ENCODE results near the gene TLCD3A. TPM values are rescaled to one million over a fixed set of nuclear protein-coding genes. Genes with fewer than 3 reads are reported as not detected.

TLCD3A gene
- total and polyA plus RNA-seq, 2 of the 4 experiments (the other 2 are of a cell fraction): 15.2 to 35.0 TPM

GRCh38 chr17:778096-778495 lies 45.7 kb downstream of the TLCD3A start:
- no peak for ATAC-seq (ENCODE audit: low read depth)
- H3K36me3 ChIP-seq (ENCODE audit: control insufficient read depth, insufficient read depth, low read length): peaks cover 33% of the 10 kb centered on the region
- no peak overlapping the region for H2AK9ac ChIP-seq (replicated peaks; ENCODE audit: low read depth, low read length, poor library complexity)
- no peak overlapping the region for H2BK20ac ChIP-seq (ENCODE audit: low read depth, low read length)
- H3K27me3 ChIP-seq (ENCODE audit: control insufficient read depth, insufficient read depth, low read length): no peaks in the 10 kb centered on the region
- H4K5ac ChIP-seq (ENCODE audit: low read depth, low read length): no peak overlapping the region
- in situ Hi-C loops (cut with MboI; ENCODE audit: low sequenced_read_pairs) (no loop called here), dilution Hi-C loops (cut with HindIII; ENCODE audit: low sequenced_read_pairs, unreplicated experiment) (loop anchor here (25.0 kb wide), 1 partner anchor 209 kb away; the partner anchor contains the start of genes NXN and TIMM22), intact Hi-C loops (cut with micrococcal nuclease) (no loop called here)
- no peak overlapping the region for H3K9ac ChIP-seq (ENCODE audit: low read depth, low read length)
- ChIA-PET POLR2A (ENCODE audit: unreplicated experiment) (no interaction called here), CTCF (no interaction called here)
- no peak overlapping the region for H2BK120ac ChIP-seq (ENCODE audit: low read depth, low read length)
- no peak overlapping the region for H2AK5ac ChIP-seq (ENCODE audit: low read depth, low read length)
- H4K91ac ChIP-seq (ENCODE audit: insufficient read depth, low read depth, low read length): no peak overlapping the region
- H3K4me3 ChIP-seq (ENCODE audit: insufficient read depth, low read depth, low read length): no peak overlapping the region
- H3K27ac ChIP-seq (ENCODE audit: insufficient read depth, low read length): no peak overlapping the region
- no peaks in the 10 kb centered on the region for H3K9me3 ChIP-seq (ENCODE audit: control insufficient read depth, insufficient read depth, low read length)
- no peak overlapping the region for H2AFZ ChIP-seq (replicated peaks; ENCODE audit: low read length, poor library complexity)
- no peak overlapping the region for H3K14ac ChIP-seq (replicated peaks; ENCODE audit: low read depth, low read length)
- no peak overlapping the region for H3K18ac ChIP-seq (ENCODE audit: low read depth, low read length)
- H3K23ac ChIP-seq (ENCODE audit: low read depth, low read length): no peak overlapping the region
- no peak for TF ChIP-seq CEBPB (IDR thresholded peaks at IDR 0.05; ENCODE audit: low read depth, low read length)
- TF ChIP-seq BHLHE40 (IDR thresholded peaks at IDR 0.05; ENCODE audit: low read depth, low read length): no peak
- TF ChIP-seq MAFK (IDR thresholded peaks at IDR 0.05; ENCODE audit: low read depth, low read length): no peak
- BruUV-seq (replicated peaks): no TSS peak
- no peak overlapping the region for H2BK15ac ChIP-seq (ENCODE audit: low read depth, low read length)
- H3K4ac ChIP-seq (ENCODE audit: low read depth, low read length): no peak overlapping the region
- H3K79me1 ChIP-seq (ENCODE audit: low read depth in 1 of 2, low read length in 2 of 2): peaks cover 26 to 59% of the 10 kb centered on the region in 2 experiments
- no peaks in the 10 kb centered on the region for H3K9me1 ChIP-seq (ENCODE audit: insufficient read depth, low read length)
- DNase-seq: no peak
- no peak overlapping the region for H2BK5ac ChIP-seq (ENCODE audit: low read depth, low read length, poor library complexity, severe bottlenecking)
- WGBS, 2 experiments (ENCODE audit: extremely low coverage in 2 of 2, insufficient read length in 1 of 2): 80% methylated on average over 1 of the region's 11 CpGs; no CpG with 5 or more reads in 1 of the 2 experiments
- H4K20me1 ChIP-seq (ENCODE audit: insufficient read depth, low read length): no peaks in the 10 kb centered on the region
- H3K4me2 ChIP-seq (ENCODE audit: low read depth, low read length): no peak overlapping the region
- H3K4me1 ChIP-seq (ENCODE audit: control insufficient read depth, insufficient read depth, low read length): peaks cover 7% of the 10 kb centered on the region; the same call in 1 of the 2 replicates
- no peak overlapping the region for H4K8ac ChIP-seq (ENCODE audit: low read depth in 2 of 2, low read length in 2 of 2)
- no peak overlapping the region for H3K56ac ChIP-seq (ENCODE audit: extremely low read depth, insufficient read depth, low read length)
